Neural progenitor cell (in vitro differentiated cells): ENCODE results near the gene TXNDC5. TPM values are rescaled to one million over a fixed set of nuclear protein-coding genes. Genes with fewer than 3 reads are reported as not detected.

Experiments
- DNase-seq: peaks from one replicate; pipeline ENCODE4 v3.0.0-alpha.2; 2016; ENCODE audit warnings: low spot score
- H2AFZ ChIP-seq: fragments of 200-600 bp; sonication (generic); replicated peaks from 2 replicates; pipeline ENCODE4 v1.6.1; 2016; ENCODE audit warnings: antibody characterized with exemption
- H3F3A ChIP-seq: fragments of 200-600 bp; sonication (generic); 2 replicates; pipeline ENCODE4 v1.6.1; 2016; ENCODE audit warnings: antibody characterized with exemption, low read depth
- H3K27ac ChIP-seq: fragments of 200-600 bp; sonication (generic); 2 replicates; pipeline ENCODE4 v1.5.1; 2016; ENCODE audit warnings: mild to moderate bottlenecking
- H3K27me3 ChIP-seq: fragments of 200-600 bp; sonication (generic); 2 replicates; pipeline ENCODE4 v1.6.1; 2016; ENCODE audit warnings: mild to moderate bottlenecking, moderate library complexity
- H3K36me3 ChIP-seq: fragments of 200-600 bp; sonication (generic); 2 replicates; pipeline ENCODE4 v1.5.1; 2016
- H3K4me1 ChIP-seq: fragments of 200-600 bp; sonication (generic); 2 replicates; pipeline ENCODE4 v1.6.1; 2016; ENCODE audit warnings: mixed run types
- H3K4me2 ChIP-seq: fragments of 200-600 bp; sonication (generic); 2 replicates; pipeline ENCODE4 v1.6.1; 2016
- H3K4me3 ChIP-seq: fragments of 200-600 bp; sonication (generic); 2 replicates; pipeline ENCODE4 v1.5.1; 2016
- H3K79me2 ChIP-seq: fragments of 200-600 bp; sonication (generic); 2 replicates; pipeline ENCODE4 v1.6.1; 2016; ENCODE audit warnings: low read depth
- H3K9ac ChIP-seq: fragments of 200-600 bp; sonication (generic); 2 replicates; pipeline ENCODE4 v1.6.1; 2016
- H3K9me3 ChIP-seq: fragments of 200-600 bp; sonication (generic); 2 replicates; pipeline ENCODE4 v1.5.1; 2016; ENCODE audit warnings: low read depth
- H4K20me1 ChIP-seq: fragments of 200-600 bp; sonication (generic); 2 replicates; pipeline ENCODE4 v1.6.1; 2016; ENCODE audit warnings: low read depth
- H3K27ac Mint-ChIP-seq: 3 replicates; pipeline ENCODE4 v1.8.0; 2021; ENCODE audit warnings: mixed read lengths
- H3K27me3 Mint-ChIP-seq: 2 replicates; pipeline ENCODE4 v1.8.0; 2022; ENCODE audit warnings: low read depth, mild to moderate bottlenecking, inconsistent platforms, moderate library complexity, mixed read lengths; ENCODE audit not compliant: insufficient read depth
- H3K36me3 Mint-ChIP-seq: 3 replicates; pipeline ENCODE4 v1.8.0; 2021; ENCODE audit warnings: mixed read lengths
- H3K4me1 Mint-ChIP-seq: 3 replicates; pipeline ENCODE4 v1.8.0; 2021; ENCODE audit warnings: mixed read lengths
- H3K4me3 Mint-ChIP-seq: 3 replicates; pipeline ENCODE4 v1.8.0; 2021; ENCODE audit warnings: mild to moderate bottlenecking, moderate library complexity, mixed read lengths
- H3K9me3 Mint-ChIP-seq: 3 replicates; pipeline ENCODE4 v1.8.0; 2020; ENCODE audit warnings: mixed read lengths
- CTCF ChIP-seq: fragments of 200-600 bp; sonication (generic); IDR thresholded peaks from 2 replicates; pipeline ENCODE4 v1.5.1; 2017; ENCODE audit warnings: antibody characterized with exemption, mild to moderate bottlenecking
- EZH2 ChIP-seq: fragments of 200-600 bp; sonication (generic); IDR thresholded peaks from 2 replicates; pipeline ENCODE4 v1.6.1; 2017; ENCODE audit warnings: antibody characterized with exemption, mild to moderate bottlenecking, moderate library complexity
- EZH2phosphoT487 ChIP-seq: fragments of 200-600 bp; sonication (generic); IDR thresholded peaks from 2 replicates; pipeline ENCODE4 v1.6.1; 2017; ENCODE audit warnings: antibody characterized with exemption
- total RNA-seq: library from RNA; depleted of rRNA; stranded (reverse); fragments of >200 nt; gene quantifications from 2 replicates; pipeline ENCODE4 v1.2.3, GENCODE V29; 2015; ENCODE audit warnings: low replicate concordance

TXNDC5 gene
- total RNA-seq, 1 donor from 2014 or later, result 155 TPM

GRCh38 chr6:7848229-7848628 lies 62.4 kb downstream of the TXNDC5 start:
- peaks cover 13% of the 10 kb centered on the region for H3K9me3 ChIP-seq
- H3K36me3 Mint-ChIP-seq, result no peaks in the 10 kb centered on the region
- no peak overlapping the region for H2AFZ ChIP-seq
- peaks cover 24% of the 10 kb centered on the region for H3K9me3 Mint-ChIP-seq
- no peak overlapping the region for H3K27ac ChIP-seq
- no peak overlapping the region for H3K9ac ChIP-seq
- H3K4me3 Mint-ChIP-seq, result no peak overlapping the region
- no peaks in the 10 kb centered on the region for H3K79me2 ChIP-seq
- H3F3A ChIP-seq, result no peaks in the 10 kb centered on the region
- H3K36me3 ChIP-seq, result no peaks in the 10 kb centered on the region
- DNase-seq, result no peak
- H4K20me1 ChIP-seq, result no peaks in the 10 kb centered on the region
- no peaks in the 10 kb centered on the region for H3K27me3 ChIP-seq
- no peak overlapping the region for H3K4me3 ChIP-seq
- H3K4me2 ChIP-seq, result no peak overlapping the region
- no peak overlapping the region for H3K27ac Mint-ChIP-seq
- no peaks in the 10 kb centered on the region for H3K4me1 ChIP-seq
- TF ChIP-seq EZH2, result no peak
- no peak for TF ChIP-seq EZH2phosphoT487
- TF ChIP-seq CTCF, result no peak
- H3K27me3 Mint-ChIP-seq, result no peaks in the 10 kb centered on the region
- no peaks in the 10 kb centered on the region for H3K4me1 Mint-ChIP-seq

- Mint-ChIP-seq H3K27ac (no peak overlapping the region), H3K9me3 (peaks cover 18% of the 10 kb centered on the region)
These were observed 63.4 kb downstream of the TXNDC5 start for GRCh38 chr6:7846966-7847818.

GRCh38 chr6:7841781-7842468 lies 68.7 kb downstream of the TXNDC5 start:
- Mint-ChIP-seq H3K36me3 (no peaks in the 10 kb centered on the region), H3K27me3 (peaks cover 5% of the 10 kb centered on the region), H3K27ac (no peak overlapping the region), H3K9me3 (no peaks in the 10 kb centered on the region), H3K4me1 (no peaks in the 10 kb centered on the region), H3K4me3 (no peak overlapping the region)
- no peaks in the 10 kb centered on the region for H3K27me3 ChIP-seq
- H3K4me3 ChIP-seq, result no peak overlapping the region
- TF ChIP-seq EZH2phosphoT487 (no peak), CTCF (no peak), EZH2 (no peak)
- DNase-seq, result no peak
- H3K4me1 ChIP-seq, result no peaks in the 10 kb centered on the region
- no peak overlapping the region for H2AFZ ChIP-seq
- no peaks in the 10 kb centered on the region for H3K9me3 ChIP-seq
- no peak overlapping the region for H3K4me2 ChIP-seq
- H3F3A ChIP-seq, result no peaks in the 10 kb centered on the region
- no peaks in the 10 kb centered on the region for H3K36me3 ChIP-seq
- no peak overlapping the region for H3K9ac ChIP-seq
- H4K20me1 ChIP-seq, result no peaks in the 10 kb centered on the region
- no peaks in the 10 kb centered on the region for H3K79me2 ChIP-seq
- no peak overlapping the region for H3K27ac ChIP-seq

More at GRCh38 chr6:7846966-7847818, 63.4 kb downstream of the TXNDC5 start:
- Histone ChIP-seq H3K4me3 (no peak overlapping the region), H3K9me3 (peaks cover 12% of the 10 kb centered on the region), H3K79me2 (no peaks in the 10 kb centered on the region), H3K27me3 (no peaks in the 10 kb centered on the region), H2AFZ (no peak overlapping the region), H3K4me2 (no peak overlapping the region), H3K27ac (no peak overlapping the region), H4K20me1 (no peaks in the 10 kb centered on the region), H3F3A (no peaks in the 10 kb centered on the region), H3K9ac (no peak overlapping the region), H3K4me1 (no peaks in the 10 kb centered on the region), H3K36me3 (no peaks in the 10 kb centered on the region)
- no peak overlapping the region for H3K4me3 Mint-ChIP-seq
- TF ChIP-seq EZH2phosphoT487, result no peak
- peak; percentile 8 for TF ChIP-seq CTCF
- no peak for TF ChIP-seq EZH2
- H3K27me3 Mint-ChIP-seq, result no peaks in the 10 kb centered on the region
- no peak for DNase-seq
- no peaks in the 10 kb centered on the region for H3K4me1 Mint-ChIP-seq
- no peaks in the 10 kb centered on the region for H3K36me3 Mint-ChIP-seq
